ENCODE results near the gene DIPK1B. TPM values are rescaled to one million over a fixed set of nuclear protein-coding genes. Genes with fewer than 3 reads are reported as not detected.

Gene DIPK1B
- total RNA-seq, 1 experiment from 2014 or later, result 45.4 TPM

DNA sequence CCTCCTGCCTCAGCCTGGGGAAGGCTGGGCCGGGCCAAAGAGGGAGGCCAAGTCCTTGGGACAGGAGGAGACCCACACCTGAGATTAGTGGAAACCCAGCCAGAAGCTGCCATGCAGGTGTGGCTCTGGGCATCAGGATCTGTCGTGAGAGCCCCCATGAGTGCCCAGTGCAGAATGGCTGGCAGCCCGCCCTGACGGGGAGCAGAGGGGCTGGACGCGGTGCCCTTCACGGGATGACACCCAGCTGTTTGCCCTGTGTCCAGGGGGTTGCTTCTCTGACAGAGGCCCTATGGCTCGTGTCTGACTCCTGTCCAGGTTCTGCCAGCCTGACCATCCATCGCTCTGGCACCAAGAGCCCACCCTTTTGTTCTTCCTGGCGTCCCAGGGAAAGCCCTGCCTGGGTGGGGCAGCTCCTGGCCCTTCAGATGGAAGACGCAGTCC is 8.5 kb downstream of the DIPK1B start:
- ChIA-PET POLR2A (interaction anchor here (1.3 kb wide), 1 partner anchor 8 kb away, joined by 3 read pairs; no protein-coding TSS in a partner anchor), CTCF (interaction anchor here (0.6 to 3.0 kb wide), 6 partner anchors 8 to 315 kb away, joined by 3 to 17 read pairs (median 4); partner anchors contain the start of gene LCN8)
- H3K9me3 Mint-ChIP-seq, result no peaks in the 10 kb centered on the region
- TF ChIP-seq, protein P1, sequence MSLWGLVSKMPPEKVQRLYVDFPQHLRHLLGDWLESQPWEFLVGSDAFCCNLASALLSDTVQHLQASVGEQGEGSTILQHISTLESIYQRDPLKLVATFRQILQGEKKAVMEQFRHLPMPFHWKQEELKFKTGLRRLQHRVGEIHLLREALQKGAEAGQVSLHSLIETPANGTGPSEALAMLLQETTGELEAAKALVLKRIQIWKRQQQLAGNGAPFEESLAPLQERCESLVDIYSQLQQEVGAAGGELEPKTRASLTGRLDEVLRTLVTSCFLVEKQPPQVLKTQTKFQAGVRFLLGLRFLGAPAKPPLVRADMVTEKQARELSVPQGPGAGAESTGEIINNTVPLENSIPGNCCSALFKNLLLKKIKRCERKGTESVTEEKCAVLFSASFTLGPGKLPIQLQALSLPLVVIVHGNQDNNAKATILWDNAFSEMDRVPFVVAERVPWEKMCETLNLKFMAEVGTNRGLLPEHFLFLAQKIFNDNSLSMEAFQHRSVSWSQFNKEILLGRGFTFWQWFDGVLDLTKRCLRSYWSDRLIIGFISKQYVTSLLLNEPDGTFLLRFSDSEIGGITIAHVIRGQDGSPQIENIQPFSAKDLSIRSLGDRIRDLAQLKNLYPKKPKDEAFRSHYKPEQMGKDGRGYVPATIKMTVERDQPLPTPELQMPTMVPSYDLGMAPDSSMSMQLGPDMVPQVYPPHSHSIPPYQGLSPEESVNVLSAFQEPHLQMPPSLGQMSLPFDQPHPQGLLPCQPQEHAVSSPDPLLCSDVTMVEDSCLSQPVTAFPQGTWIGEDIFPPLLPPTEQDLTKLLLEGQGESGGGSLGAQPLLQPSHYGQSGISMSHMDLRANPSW (CRISPR knock-in tag; conservative IDR thresholded peaks at IDR 0.05; ENCODE audit: low read depth), result no peak
- TF ChIP-seq ZNF671 (CRISPR knock-in tag; IDR thresholded peaks at IDR 0.05), result 0 out of 2 replicates have a peak, but pooled peaks have one; percentile 5
- H3K27me3 Mint-ChIP-seq (ENCODE audit: low read depth), result no peaks in the 10 kb centered on the region
- H3K4me1 Mint-ChIP-seq, result peaks cover 6% of the 10 kb centered on the region
- no peak overlapping the region for H3K4me3 Mint-ChIP-seq
- H3K27ac Mint-ChIP-seq, result no peak overlapping the region
- ATAC-seq, result no peak
- no peak for DNase-seq (ENCODE audit: low spot score)
- peaks cover 25% of the 10 kb centered on the region for H3K36me3 Mint-ChIP-seq

- peaks cover 31% of the 10 kb centered on the region for H3K36me3 Mint-ChIP-seq
- no peaks in the 10 kb centered on the region for H3K27me3 Mint-ChIP-seq (ENCODE audit: low read depth)
- POLR2A ChIA-PET, result interaction anchor here (0.5 kb wide), 1 partner anchor 40 kb away, joined by 3 read pairs; no protein-coding TSS in a partner anchor
- no peak for DNase-seq (ENCODE audit: low spot score)
- no peak overlapping the region for H3K27ac Mint-ChIP-seq
- CTCF ChIA-PET, result interaction anchor here (0.7 to 3.0 kb wide), 6 partner anchors 7 to 314 kb away, joined by 3 to 17 read pairs (median 8); partner anchors contain the start of genes LCN10 and LCN8
- peaks cover 12% of the 10 kb centered on the region for H3K4me1 Mint-ChIP-seq
- TF ChIP-seq ETV6 (CRISPR knock-in tag; IDR thresholded peaks at IDR 0.05), result no peak
- TF ChIP-seq, protein P2, sequence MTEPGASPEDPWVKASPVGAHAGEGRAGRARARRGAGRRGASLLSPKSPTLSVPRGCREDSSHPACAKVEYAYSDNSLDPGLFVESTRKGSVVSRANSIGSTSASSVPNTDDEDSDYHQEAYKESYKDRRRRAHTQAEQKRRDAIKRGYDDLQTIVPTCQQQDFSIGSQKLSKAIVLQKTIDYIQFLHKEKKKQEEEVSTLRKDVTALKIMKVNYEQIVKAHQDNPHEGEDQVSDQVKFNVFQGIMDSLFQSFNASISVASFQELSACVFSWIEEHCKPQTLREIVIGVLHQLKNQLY (CRISPR knock-in tag; IDR thresholded peaks at IDR 0.05), result 0 out of 2 replicates have a peak, but pooled peaks have one; percentile 6
- ATAC-seq, result peak; percentile 1
- H3K4me3 Mint-ChIP-seq, result no peak overlapping the region
- H3K9me3 Mint-ChIP-seq, result no peaks in the 10 kb centered on the region
Observed at GRCh38 chr9:136721339-136722092, 9.1 kb downstream of the DIPK1B start.

GRCh38 chr9:136722093-136722968 is 10.0 kb downstream of the DIPK1B start:
- Mint-ChIP-seq H3K4me1 (peaks cover 17% of the 10 kb centered on the region), H3K27me3 (ENCODE audit: low read depth) (no peaks in the 10 kb centered on the region), H3K27ac (no peak overlapping the region), H3K9me3 (no peaks in the 10 kb centered on the region), H3K4me3 (no peak overlapping the region), H3K36me3 (peaks cover 36% of the 10 kb centered on the region)
- peak; percentile 1 for ATAC-seq
- ChIA-PET POLR2A (interaction anchor here (0.6 to 1.5 kb wide), 2 partner anchors 9 to 47 kb away, joined by 4 to 6 read pairs; no protein-coding TSS in a partner anchor), CTCF (interaction anchor here (1.4 to 2.9 kb wide), 4 partner anchors 9 to 307 kb away, joined by 3 to 12 read pairs (median 8); partner anchors contain the start of genes LCN10 and LCN8)
- DNase-seq (ENCODE audit: low spot score), result no peak
- 0 out of 2 replicates have a peak, but pooled peaks have one; percentile 20 for TF ChIP-seq ESRRA (CRISPR knock-in tag; IDR thresholded peaks at IDR 0.05; ENCODE audit: borderline replicate concordance)
- no peak for TF ChIP-seq IRF1 (CRISPR knock-in tag; IDR thresholded peaks at IDR 0.05)
- no peak for TF ChIP-seq E2F4 (CRISPR knock-in tag; IDR thresholded peaks at IDR 0.05; ENCODE audit: borderline replicate concordance, low read depth)
- no peak for TF ChIP-seq TCF7 (CRISPR knock-in tag; IDR thresholded peaks at IDR 0.05; ENCODE audit: low read depth)
- TF ChIP-seq RELA (CRISPR knock-in tag; IDR thresholded peaks at IDR 0.05; ENCODE audit: borderline replicate concordance), result no peak
- TF ChIP-seq, protein P3, sequence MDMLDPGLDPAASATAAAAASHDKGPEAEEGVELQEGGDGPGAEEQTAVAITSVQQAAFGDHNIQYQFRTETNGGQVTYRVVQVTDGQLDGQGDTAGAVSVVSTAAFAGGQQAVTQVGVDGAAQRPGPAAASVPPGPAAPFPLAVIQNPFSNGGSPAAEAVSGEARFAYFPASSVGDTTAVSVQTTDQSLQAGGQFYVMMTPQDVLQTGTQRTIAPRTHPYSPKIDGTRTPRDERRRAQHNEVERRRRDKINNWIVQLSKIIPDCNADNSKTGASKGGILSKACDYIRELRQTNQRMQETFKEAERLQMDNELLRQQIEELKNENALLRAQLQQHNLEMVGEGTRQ (CRISPR knock-in tag; IDR thresholded peaks at IDR 0.05), result 0 out of 2 replicates have a peak, but pooled peaks have one; percentile 3
- TF ChIP-seq ZNF416 (CRISPR knock-in tag; IDR thresholded peaks at IDR 0.05), result peak; percentile 18; the same call in 1 of the 2 replicates
- TF ChIP-seq ATF1 (CRISPR knock-in tag; IDR thresholded peaks at IDR 0.05), result no peak
